HG02981 (cell line): Measurements from ENCODE around the gene OR14A16.

ENCODE experiments used
- ATAC-seq: cut with Tn5 transposase; IDR thresholded peaks from one replicate; pipeline ENCODE4 v1.9.1; 2021; ENCODE audit warnings: mild to moderate bottlenecking, moderate library complexity; ENCODE audit not compliant: unreplicated experiment

The OR14A16 gene

GRCh38 chr1:247797518-247797917 lies 26.4 kb downstream of the OR14A16 start:
- ATAC-seq: no peak

- no peak for ATAC-seq
Measured at GRCh38 chr1:247769603-247770002, 54.3 kb downstream of the OR14A16 start.
